Fibroblast of pulmonary artery (primary cell): ENCODE data around the gene RHOF.
A peak's percentile ranks its signal among the peaks of the same experiment; 100 is the strongest.
"Not testable (repeated sequence)": the region's sequence is repeated elsewhere in the genome, so short reads cannot be mapped to it uniquely, and the experiment has no call there.

Source experiments
- DNase-seq: peaks from one replicate; pipeline ENCODE4 v3.0.0-alpha.2; 2010; ENCODE audit warnings: low read depth
- H3K4me3 ChIP-seq: replicated peaks from 2 replicates; pipeline ENCODE4 v1.5.1; 2011; ENCODE audit warnings: low read depth, mild to moderate bottlenecking, control low read depth, low read length, moderate library complexity
- CTCF ChIP-seq: IDR thresholded peaks from 2 replicates; pipeline ENCODE4 v1.5.1; 2011; ENCODE audit warnings: mild to moderate bottlenecking, control low read depth, low read length, inconsistent platforms; ENCODE audit errors: missing control alignments

The RHOF gene

GRCh38 chr12:121795034-121795968, 1.8 kb upstream of the RHOF start:
- TF ChIP-seq CTCF, result peak; percentile 93
- H3K4me3 ChIP-seq, result no peak overlapping the region
- peak; percentile 89 for DNase-seq

- TF ChIP-seq CTCF, result no peak
- H3K4me3 ChIP-seq, result peak overlapping the region; percentile 10
- no peak for DNase-seq
Measured at GRCh38 chr12:121794534-121795033, 1.1 kb upstream of the RHOF start.

- peak; percentile 90 for DNase-seq
- peak; percentile 95 for TF ChIP-seq CTCF
- peak overlapping the region; percentile 54 for H3K4me3 ChIP-seq
Measured at GRCh38 chr12:121793838-121794533, 498 bp upstream of the RHOF start.

GRCh38 chr12:121792607-121793439, 665 bp downstream of the RHOF start:
- no peak for DNase-seq
- H3K4me3 ChIP-seq, result peak overlapping the region; percentile 54
- no peak for TF ChIP-seq CTCF

GRCh38 chr12:121791671-121792551, 1.6 kb downstream of the RHOF start:
- no peak overlapping the region for H3K4me3 ChIP-seq
- no peak for DNase-seq
- TF ChIP-seq CTCF, result no peak

GRCh38 chr12:121790785-121791184, 2.7 kb downstream of the RHOF start:
- DNase-seq, H3K4me3 ChIP-seq: not testable (repeated sequence)
